GM19328 (cell line): ENCODE results near the gene DIRAS3.
"Not testable (repeated sequence)": the region's sequence is repeated elsewhere in the genome, so short reads cannot be mapped to it uniquely, and the experiment has no call there.

Experiments used
- ATAC-seq: cut with Tn5 transposase; IDR thresholded peaks from one replicate; pipeline ENCODE4 v1.9.1; 2021; ENCODE audit warnings: mild to moderate bottlenecking, moderate library complexity; ENCODE audit not compliant: unreplicated experiment

Gene DIRAS3

GRCh38 chr1:68024635-68025338 is 25.6 kb downstream of the DIRAS3 start:
- ATAC-seq = no peak

GRCh38 chr1:68016381-68016780 is 34.0 kb downstream of the DIRAS3 start:
- no peak for ATAC-seq

GRCh38 chr1:68015971-68016370 is 34.5 kb downstream of the DIRAS3 start:
- ATAC-seq = no peak

- ATAC-seq = no peak
Observed at GRCh38 chr1:68015369-68015768, 35.1 kb downstream of the DIRAS3 start.

- ATAC-seq = no peak
Observed at GRCh38 chr1:68013351-68013750, 37.1 kb downstream of the DIRAS3 start.

GRCh38 chr1:68011657-68012375 is 38.6 kb downstream of the DIRAS3 start:
- ATAC-seq = no peak

- no peak for ATAC-seq
Observed at GRCh38 chr1:68010543-68010942, 39.9 kb downstream of the DIRAS3 start.

GRCh38 chr1:68010090-68010489 is 40.3 kb downstream of the DIRAS3 start:
- ATAC-seq = no peak

- not testable (repeated sequence) for ATAC-seq
Observed at GRCh38 chr1:68003626-68004025, 46.8 kb downstream of the DIRAS3 start.

GRCh38 chr1:68000191-68000590 is 50.2 kb downstream of the DIRAS3 start:
- ATAC-seq = no peak

GRCh38 chr1:67997746-67998145 is 52.7 kb downstream of the DIRAS3 start:
- no peak for ATAC-seq
